ENCODE measurements around the gene FHDC1.

FHDC1 gene

DNA sequence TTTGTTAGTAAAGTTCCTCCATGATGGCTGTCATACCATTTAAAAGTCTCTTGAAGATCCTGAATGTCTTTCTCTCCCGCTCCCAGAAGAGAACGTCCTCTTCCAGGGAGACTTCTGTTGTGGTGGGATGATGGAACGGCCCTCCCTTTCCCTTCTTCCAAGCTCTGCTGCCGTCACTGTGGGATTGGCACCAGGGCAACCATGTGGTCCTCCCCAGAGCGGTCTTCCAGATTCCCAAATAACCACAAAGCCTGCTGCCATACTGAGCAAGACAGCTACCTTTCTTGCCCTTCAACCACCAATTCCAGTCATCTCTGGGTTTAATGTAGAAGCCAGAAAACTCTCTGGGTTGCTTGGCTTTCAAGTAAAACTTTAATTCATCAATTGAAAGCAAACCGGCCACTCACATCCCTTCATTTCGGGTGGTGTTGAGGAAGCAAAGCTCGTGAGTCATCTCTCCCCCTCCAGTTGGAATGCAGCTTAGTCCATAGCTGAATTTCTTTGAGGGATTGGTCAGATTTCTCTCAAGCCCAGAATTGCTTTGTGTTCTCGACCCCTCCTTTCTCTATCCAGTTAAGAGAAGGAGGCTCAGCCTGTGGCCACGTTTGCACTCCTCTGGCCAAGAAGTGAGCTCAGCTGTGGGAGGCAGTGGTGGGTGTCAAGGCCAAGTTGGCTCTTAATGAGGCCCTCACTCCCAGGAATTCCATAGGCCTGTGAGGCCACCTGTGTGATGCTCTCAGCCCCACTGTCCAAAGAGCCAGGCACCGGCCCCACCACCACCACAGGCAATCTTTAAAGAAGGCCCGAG, 36.9 kb downstream of the FHDC1 start:
- H3K4me2 ChIP-seq (ENCODE audit: low read length) = no peak overlapping the region
- no peak overlapping the region for H3K4me3 ChIP-seq (ENCODE audit: low read length)
- H3K9me2 ChIP-seq (replicated peaks; ENCODE audit: control insufficient read depth, low read length) = no peaks in the 10 kb centered on the region
- no peaks in the 10 kb centered on the region for H3K4me1 ChIP-seq (ENCODE audit: control insufficient read depth, low read length)
- no peaks in the 10 kb centered on the region for H3F3A ChIP-seq (ENCODE audit: control insufficient read depth, insufficient read depth)
- TF ChIP-seq, protein P1, sequence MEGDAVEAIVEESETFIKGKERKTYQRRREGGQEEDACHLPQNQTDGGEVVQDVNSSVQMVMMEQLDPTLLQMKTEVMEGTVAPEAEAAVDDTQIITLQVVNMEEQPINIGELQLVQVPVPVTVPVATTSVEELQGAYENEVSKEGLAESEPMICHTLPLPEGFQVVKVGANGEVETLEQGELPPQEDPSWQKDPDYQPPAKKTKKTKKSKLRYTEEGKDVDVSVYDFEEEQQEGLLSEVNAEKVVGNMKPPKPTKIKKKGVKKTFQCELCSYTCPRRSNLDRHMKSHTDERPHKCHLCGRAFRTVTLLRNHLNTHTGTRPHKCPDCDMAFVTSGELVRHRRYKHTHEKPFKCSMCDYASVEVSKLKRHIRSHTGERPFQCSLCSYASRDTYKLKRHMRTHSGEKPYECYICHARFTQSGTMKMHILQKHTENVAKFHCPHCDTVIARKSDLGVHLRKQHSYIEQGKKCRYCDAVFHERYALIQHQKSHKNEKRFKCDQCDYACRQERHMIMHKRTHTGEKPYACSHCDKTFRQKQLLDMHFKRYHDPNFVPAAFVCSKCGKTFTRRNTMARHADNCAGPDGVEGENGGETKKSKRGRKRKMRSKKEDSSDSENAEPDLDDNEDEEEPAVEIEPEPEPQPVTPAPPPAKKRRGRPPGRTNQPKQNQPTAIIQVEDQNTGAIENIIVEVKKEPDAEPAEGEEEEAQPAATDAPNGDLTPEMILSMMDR (IDR thresholded peaks at IDR 0.05; ENCODE audit: low read depth, low read length, poor library complexity, severe bottlenecking) = no peak
- no peak for TF ChIP-seq EZH2phosphoT487 (IDR thresholded peaks at IDR 0.05; ENCODE audit: borderline replicate concordance, low read length)
- H3K79me2 ChIP-seq (ENCODE audit: control insufficient read depth, low read length) = no peaks in the 10 kb centered on the region
- H3K27ac ChIP-seq (ENCODE audit: low read depth, low read length) = no peak overlapping the region
- H3K27me3 ChIP-seq (ENCODE audit: control insufficient read depth, low read length) = no peaks in the 10 kb centered on the region
- H3K9me3 ChIP-seq (ENCODE audit: control insufficient read depth, insufficient read depth, low read length) = no peaks in the 10 kb centered on the region
- no peaks in the 10 kb centered on the region for H4K20me1 ChIP-seq (ENCODE audit: control insufficient read depth, insufficient read depth, low read depth, low read length)
- H3K36me3 ChIP-seq (ENCODE audit: control insufficient read depth, low read length) = no peaks in the 10 kb centered on the region

DNA sequence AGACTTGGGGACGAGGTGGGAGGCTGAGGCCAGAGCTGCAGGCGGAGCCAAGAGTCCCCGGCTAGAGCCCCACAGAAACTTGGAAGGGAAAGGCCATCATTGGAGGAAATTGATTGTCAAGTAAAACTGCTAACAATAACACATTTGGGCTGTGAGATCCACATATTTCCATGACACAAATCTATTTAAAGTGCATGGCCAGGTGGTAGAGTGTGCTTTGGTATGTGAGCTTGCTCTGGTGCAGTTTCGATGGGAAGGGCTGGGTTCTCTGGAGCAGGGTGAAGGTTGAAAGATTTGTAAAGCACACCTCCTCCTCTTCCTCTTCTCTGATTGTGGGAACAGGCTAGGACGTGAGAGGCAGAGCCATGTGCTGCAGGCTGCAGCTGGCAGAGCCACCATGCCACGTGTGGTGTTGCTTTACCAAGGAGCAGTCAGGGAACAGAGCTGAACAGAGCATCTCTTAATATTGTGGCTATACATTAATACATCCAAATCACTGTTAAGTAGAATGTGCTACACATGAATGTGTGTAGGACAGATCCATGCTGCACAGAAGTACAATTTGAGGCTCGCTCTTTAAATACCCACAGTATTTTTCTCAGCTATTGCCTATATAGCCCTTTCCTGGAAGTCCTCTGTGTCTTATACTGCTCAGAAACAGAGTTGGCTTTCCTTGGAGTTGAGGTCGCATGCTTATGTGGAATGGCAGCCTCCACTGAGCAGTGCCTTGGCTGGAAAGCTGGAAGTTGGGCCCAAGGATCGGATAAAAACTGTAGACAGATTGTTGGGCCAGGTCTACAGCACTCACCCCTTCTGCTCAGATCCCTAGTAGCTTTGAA, 37.7 kb downstream of the FHDC1 start:
- TF ChIP-seq, protein P1 (IDR thresholded peaks at IDR 0.05; ENCODE audit: low read depth, low read length, poor library complexity, severe bottlenecking) = no peak
- TF ChIP-seq EZH2phosphoT487 (IDR thresholded peaks at IDR 0.05; ENCODE audit: borderline replicate concordance, low read length) = no peak
- H3F3A ChIP-seq (ENCODE audit: control insufficient read depth, insufficient read depth) = no peaks in the 10 kb centered on the region
- no peak overlapping the region for H3K4me2 ChIP-seq (ENCODE audit: low read length)
- no peaks in the 10 kb centered on the region for H4K20me1 ChIP-seq (ENCODE audit: control insufficient read depth, insufficient read depth, low read depth, low read length)
- H3K27me3 ChIP-seq (ENCODE audit: control insufficient read depth, low read length) = no peaks in the 10 kb centered on the region
- no peak overlapping the region for H3K27ac ChIP-seq (ENCODE audit: low read depth, low read length)
- H3K36me3 ChIP-seq (ENCODE audit: control insufficient read depth, low read length) = no peaks in the 10 kb centered on the region
- no peak overlapping the region for H3K4me3 ChIP-seq (ENCODE audit: low read length)
- H3K9me3 ChIP-seq (ENCODE audit: control insufficient read depth, insufficient read depth, low read length) = no peaks in the 10 kb centered on the region
- no peaks in the 10 kb centered on the region for H3K79me2 ChIP-seq (ENCODE audit: control insufficient read depth, low read length)
- no peaks in the 10 kb centered on the region for H3K9me2 ChIP-seq (replicated peaks; ENCODE audit: control insufficient read depth, low read length)
- H3K4me1 ChIP-seq (ENCODE audit: control insufficient read depth, low read length) = no peaks in the 10 kb centered on the region

DNA sequence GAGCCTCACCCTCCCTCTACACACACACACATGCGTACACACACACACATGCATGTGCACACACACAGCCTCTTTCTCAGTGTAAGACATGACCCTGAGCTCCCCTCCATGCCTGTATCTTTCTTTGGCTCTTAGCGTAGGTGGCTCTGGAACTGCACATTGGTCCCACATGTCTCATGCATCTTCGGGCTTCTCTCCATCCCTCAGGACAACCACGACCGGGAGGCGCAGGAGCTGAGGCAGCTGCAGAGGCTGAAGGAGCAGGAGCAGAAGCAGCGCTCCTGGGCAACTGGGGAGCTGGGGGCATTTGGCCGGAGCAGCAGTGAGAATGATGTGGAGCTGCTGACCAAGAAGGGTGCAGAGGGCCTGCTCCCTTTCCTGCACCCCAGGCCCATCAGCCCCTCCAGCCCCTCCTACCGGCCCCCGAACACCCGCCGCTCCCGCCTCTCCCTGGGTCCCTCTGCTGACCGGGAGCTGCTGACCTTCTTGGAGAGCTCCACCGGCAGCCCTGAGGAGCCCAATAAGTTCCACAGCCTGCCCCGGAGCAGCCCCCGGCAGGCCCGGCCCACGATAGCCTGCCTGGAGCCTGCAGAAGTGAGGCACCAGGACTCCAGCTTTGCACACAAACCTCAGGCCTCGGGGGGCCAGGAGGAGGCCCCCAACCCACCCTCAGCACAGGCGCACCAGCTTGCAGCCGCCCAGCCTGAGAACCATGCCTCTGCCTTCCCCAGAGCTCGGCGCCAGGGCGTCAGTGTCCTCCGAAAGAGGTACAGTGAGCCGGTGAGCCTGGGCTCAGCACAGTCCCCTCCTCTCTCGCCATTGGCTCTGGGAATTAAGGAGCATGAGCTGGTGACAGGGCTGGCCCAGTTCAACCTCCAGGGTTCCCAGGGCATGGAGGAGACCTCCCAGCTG, 38.6 kb downstream of the FHDC1 start:
- Histone ChIP-seq H3K27ac (ENCODE audit: low read depth, low read length) (no peak overlapping the region), H3K4me3 (ENCODE audit: low read length) (no peak overlapping the region), H3F3A (ENCODE audit: control insufficient read depth, insufficient read depth) (no peaks in the 10 kb centered on the region), H3K27me3 (ENCODE audit: control insufficient read depth, low read length) (no peaks in the 10 kb centered on the region), H4K20me1 (ENCODE audit: control insufficient read depth, insufficient read depth, low read depth, low read length) (no peaks in the 10 kb centered on the region), H3K4me2 (ENCODE audit: low read length) (no peak overlapping the region), H3K79me2 (ENCODE audit: control insufficient read depth, low read length) (no peaks in the 10 kb centered on the region), H3K9me3 (ENCODE audit: control insufficient read depth, insufficient read depth, low read length) (no peaks in the 10 kb centered on the region), H3K4me1 (ENCODE audit: control insufficient read depth, low read length) (no peaks in the 10 kb centered on the region), H3K36me3 (ENCODE audit: control insufficient read depth, low read length) (no peaks in the 10 kb centered on the region), H3K9me2 (replicated peaks; ENCODE audit: control insufficient read depth, low read length) (no peaks in the 10 kb centered on the region)
- TF ChIP-seq, protein P1 (IDR thresholded peaks at IDR 0.05; ENCODE audit: low read depth, low read length, poor library complexity, severe bottlenecking) = no peak
- TF ChIP-seq EZH2phosphoT487 (IDR thresholded peaks at IDR 0.05; ENCODE audit: borderline replicate concordance, low read length) = no peak
